Keratinocyte (primary cell): ENCODE measurements around the gene EVI5. TPM values are rescaled to one million over a fixed set of nuclear protein-coding genes. Genes with fewer than 3 reads are reported as not detected.

Experiments used
- DNase-seq: peaks from one replicate; pipeline ENCODE4 v3.0.0-alpha.2; 2011; ENCODE audit warnings: low read depth, missing footprints, low spot score
- FAIRE-seq: peaks from 2 replicates; lab custom pipeline; 2011; peaks lifted over from hg19 to GRCh38; lab: Jason Lieb, UNC
- H2AFZ ChIP-seq: 2 replicates; pipeline ENCODE4 v1.6.0; 2012; ENCODE audit warnings: low read length, control low read depth, inconsistent platforms; ENCODE audit not compliant: control insufficient read depth
- H3K27ac ChIP-seq: 2 replicates; pipeline ENCODE4 v1.5.1; 2011; ENCODE audit warnings: low read length; ENCODE audit not compliant: control insufficient read depth, insufficient read depth
- H3K27me3 ChIP-seq: 3 replicates; pipeline ENCODE4 v1.6.0; 2011; ENCODE audit warnings: low read length; ENCODE audit not compliant: control insufficient read depth, insufficient read depth; ENCODE audit errors: extremely low read depth
- H3K36me3 ChIP-seq, 2 experiments: 2 replicates in 1 of 2; 3 replicates in 1 of 2; pipeline ENCODE4 v1.5.1; 2011; ENCODE audit warnings: low read length in 2 of 2, mild to moderate bottlenecking in 1 of 2; ENCODE audit not compliant: control insufficient read depth in 2 of 2, insufficient read depth in 2 of 2; ENCODE audit errors: extremely low read depth in 1 of 2
- H3K4me1 ChIP-seq: 3 replicates; pipeline ENCODE4 v1.5.1; 2011; ENCODE audit warnings: low read length; ENCODE audit not compliant: control insufficient read depth, insufficient read depth; ENCODE audit errors: extremely low read depth
- H3K4me2 ChIP-seq: 3 replicates; pipeline ENCODE4 v1.6.0; 2011; ENCODE audit warnings: low read depth, low read length; ENCODE audit not compliant: control insufficient read depth, insufficient read depth; ENCODE audit errors: extremely low read depth
- H3K4me3 ChIP-seq, 3 experiments: fragments of 200-600 bp in 1 of 3; sonication (generic) in 1 of 3; 2 replicates in 2 of 3; 3 replicates in 1 of 3; pipeline ENCODE4 v1.5.1; 2011 to 2016; ENCODE audit warnings: low read length in 3 of 3, mild to moderate bottlenecking in 3 of 3, control low read depth in 2 of 3, inconsistent platforms in 1 of 3, low read depth in 1 of 3, mixed read lengths in 1 of 3, mixed run types in 1 of 3, moderate library complexity in 1 of 3; ENCODE audit not compliant: control insufficient read depth in 2 of 3, insufficient read depth in 2 of 3; ENCODE audit errors: extremely low read depth in 1 of 3
- H3K79me2 ChIP-seq: 2 replicates; pipeline ENCODE4 v1.6.0; 2012; ENCODE audit warnings: low read length; ENCODE audit not compliant: control insufficient read depth, insufficient read depth
- H3K9ac ChIP-seq: 3 replicates; pipeline ENCODE4 v1.6.0; 2011; ENCODE audit warnings: low read length; ENCODE audit not compliant: control insufficient read depth, insufficient read depth; ENCODE audit errors: extremely low read depth
- H3K9me1 ChIP-seq: 3 replicates; pipeline ENCODE4 v1.6.0; 2011; ENCODE audit warnings: low read length; ENCODE audit not compliant: control insufficient read depth, insufficient read depth; ENCODE audit errors: extremely low read depth
- H3K9me3 ChIP-seq: 2 replicates; pipeline ENCODE4 v1.5.1; 2012; ENCODE audit warnings: low read depth, low read length; ENCODE audit not compliant: control insufficient read depth
- H4K20me1 ChIP-seq: 3 replicates; pipeline ENCODE4 v1.6.0; 2011; ENCODE audit warnings: low read length; ENCODE audit not compliant: control insufficient read depth, insufficient read depth; ENCODE audit errors: extremely low read depth
- EZH2 ChIP-seq: IDR thresholded peaks from one replicate; pipeline ENCODE4 v1.6.1; 2012; ENCODE audit warnings: inconsistent platforms, mild to moderate bottlenecking, low read length, moderate library complexity
- dilution Hi-C: fragments of 300-500 bp; cut with MboI; formaldehyde crosslinking; loops from one replicate; pipeline ENCODE4 v1.7.0; 2020; ENCODE audit warnings: low sequenced_read_pairs; ENCODE audit not compliant: extremely low pct_ligation_motif_present
- polyA plus RNA-seq, 5 experiments: library from polyadenylated mRNA; depleted of rRNA in 3 of 5; stranded (reverse) in 3 of 5; stranded (forward) in 1 of 5; unstranded in 1 of 5; fragments of >200 nt; gene quantifications; 1 replicate in 1 of 5; 2 replicates in 3 of 5; 3 replicates in 1 of 5; pipeline versions ENCODE4 v1.2.1 to v1.2.3, GENCODE V29; 2011 to 2012; ENCODE audit warnings: missing spikeins in 2 of 5, low read depth in 1 of 5, low replicate concordance in 1 of 5
- TF ChIP-seq, protein P1 (sequence below), 3 experiments: IDR thresholded peaks in 1 of 3; conservative IDR thresholded peaks in 1 of 3; optimal IDR thresholded peaks in 1 of 3; 2 replicates in 2 of 3; 3 replicates in 1 of 3; pipeline versions ENCODE3 to v1.5.1; 2011; ENCODE audit warnings: low read length in 3 of 3, mild to moderate bottlenecking in 3 of 3, moderate library complexity in 2 of 3, control low read depth in 1 of 3, inconsistent platforms in 1 of 3; ENCODE audit not compliant: insufficient read depth in 2 of 3; ENCODE audit errors: extremely low read depth in 1 of 3

EVI5 gene
- polyA plus RNA-seq, 1 donor (not counting 4 experiments of a cell fraction or from before 2014, with no cell fraction given): 23.2 TPM

DNA sequence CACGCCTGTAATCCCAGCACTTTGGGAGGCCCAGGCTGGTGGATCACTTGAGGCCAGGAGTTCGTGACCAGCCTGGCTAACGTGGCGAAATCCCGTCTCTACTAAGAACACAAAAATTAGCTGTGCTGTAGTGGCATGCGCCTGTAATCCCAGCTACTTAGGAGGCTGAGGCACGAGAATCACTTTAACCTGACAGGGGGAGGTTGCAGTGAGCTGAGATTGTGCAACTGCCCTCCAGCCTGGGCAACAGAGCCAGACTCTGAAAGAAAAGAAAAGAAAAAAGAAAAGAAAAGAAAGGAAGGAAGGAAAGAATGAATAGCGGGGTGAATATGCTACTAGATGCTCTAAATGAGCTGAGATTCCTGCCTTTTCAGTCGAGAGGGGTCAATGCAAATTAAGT, 305.3 kb downstream of the EVI5 start:
- Histone ChIP-seq H3K9ac (no peak overlapping the region), H3K9me3 (no peaks in the 10 kb centered on the region), H3K9me1 (no peaks in the 10 kb centered on the region), H4K20me1 (peaks cover 23% of the 10 kb centered on the region), H2AFZ (no peak overlapping the region), H3K4me3 (no peak overlapping the region), H3K27ac (no peak overlapping the region), H3K36me3 (no peaks in the 10 kb centered on the region), H3K4me1 (peaks cover 21% of the 10 kb centered on the region), H3K79me2 (no peaks in the 10 kb centered on the region), H3K27me3 (peaks cover 83% of the 10 kb centered on the region), H3K4me2 (no peak overlapping the region)
- FAIRE-seq (no peak), DNase-seq (no peak)
- dilution Hi-C loops: no loop called here
- TF ChIP-seq EZH2: no peak
- TF ChIP-seq, protein P1, sequence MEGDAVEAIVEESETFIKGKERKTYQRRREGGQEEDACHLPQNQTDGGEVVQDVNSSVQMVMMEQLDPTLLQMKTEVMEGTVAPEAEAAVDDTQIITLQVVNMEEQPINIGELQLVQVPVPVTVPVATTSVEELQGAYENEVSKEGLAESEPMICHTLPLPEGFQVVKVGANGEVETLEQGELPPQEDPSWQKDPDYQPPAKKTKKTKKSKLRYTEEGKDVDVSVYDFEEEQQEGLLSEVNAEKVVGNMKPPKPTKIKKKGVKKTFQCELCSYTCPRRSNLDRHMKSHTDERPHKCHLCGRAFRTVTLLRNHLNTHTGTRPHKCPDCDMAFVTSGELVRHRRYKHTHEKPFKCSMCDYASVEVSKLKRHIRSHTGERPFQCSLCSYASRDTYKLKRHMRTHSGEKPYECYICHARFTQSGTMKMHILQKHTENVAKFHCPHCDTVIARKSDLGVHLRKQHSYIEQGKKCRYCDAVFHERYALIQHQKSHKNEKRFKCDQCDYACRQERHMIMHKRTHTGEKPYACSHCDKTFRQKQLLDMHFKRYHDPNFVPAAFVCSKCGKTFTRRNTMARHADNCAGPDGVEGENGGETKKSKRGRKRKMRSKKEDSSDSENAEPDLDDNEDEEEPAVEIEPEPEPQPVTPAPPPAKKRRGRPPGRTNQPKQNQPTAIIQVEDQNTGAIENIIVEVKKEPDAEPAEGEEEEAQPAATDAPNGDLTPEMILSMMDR (optimal IDR thresholded peaks at IDR 0.05 in 1 of 3, IDR thresholded peaks at IDR 0.05 in 1 of 3, conservative IDR thresholded peaks at IDR 0.05 in 1 of 3; ENCODE audit: extremely low read depth in 1 of 3, insufficient read depth in 2 of 3, low read length in 3 of 3): no peak

DNA sequence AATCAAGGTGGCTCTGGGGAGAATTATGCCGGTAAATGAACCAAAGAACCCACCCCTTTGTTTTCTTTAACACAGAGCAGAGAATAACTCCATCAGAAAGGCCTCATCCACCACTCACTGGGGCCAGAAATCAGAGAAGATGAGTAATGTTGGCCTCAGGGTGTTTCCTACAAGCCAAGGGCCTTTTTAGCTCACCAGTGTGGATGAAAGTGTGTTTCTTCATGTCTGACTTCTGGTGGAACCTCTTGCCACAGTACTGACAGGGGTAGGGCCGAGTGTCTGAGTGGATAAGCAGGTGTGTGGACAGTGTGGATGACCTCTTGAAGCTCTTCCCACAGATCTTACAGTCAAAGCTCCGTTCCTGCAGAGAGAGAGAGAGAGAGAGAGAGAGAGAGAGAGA, 306.5 kb downstream of the EVI5 start:
- Histone ChIP-seq H3K27ac (no peak overlapping the region), H2AFZ (no peak overlapping the region), H3K9ac (no peak overlapping the region), H3K9me1 (no peaks in the 10 kb centered on the region), H3K9me3 (no peaks in the 10 kb centered on the region), H3K36me3 (no peaks in the 10 kb centered on the region), H3K4me3 (no peak overlapping the region), H3K4me2 (no peak overlapping the region), H3K27me3 (peaks cover 73% of the 10 kb centered on the region), H3K4me1 (peaks cover 14% of the 10 kb centered on the region), H4K20me1 (peaks cover 16% of the 10 kb centered on the region), H3K79me2 (no peaks in the 10 kb centered on the region)
- FAIRE-seq: peak; percentile 41
- TF ChIP-seq, protein P1 (optimal IDR thresholded peaks at IDR 0.05 in 1 of 3, IDR thresholded peaks at IDR 0.05 in 1 of 3, conservative IDR thresholded peaks at IDR 0.05 in 1 of 3; ENCODE audit: extremely low read depth in 1 of 3, insufficient read depth in 2 of 3, low read length in 3 of 3): no peak
- TF ChIP-seq EZH2: no peak
- DNase-seq: no peak
- dilution Hi-C loops: no loop called here
